Mesangial cell (primary cell): ENCODE results near the gene RFTN1. TPM values are rescaled to one million over a fixed set of nuclear protein-coding genes. Genes with fewer than 3 reads are reported as not detected.

ENCODE experiments used
- total RNA-seq: library from RNA; depleted of rRNA; stranded (reverse); fragments of >200 nt; gene quantifications from 2 replicates; pipeline ENCODE4 v1.2.3, GENCODE V29; 2015

The RFTN1 gene
- total RNA-seq = 74.0 and 96.8 TPM in 2 replicates

GRCh38 chr3:16513141-16514020 is at the start of gene RFTN1:
Gene RFTN1, minus strand, starts transcription at chr3:16513699. Its CDS starts 19,830 bp downstream, at chr3:16493869.

Other genes starting within 250 kb of the RFTN1 start
- 8.0 and 12.4 TPM in 2 replicates for gene DPH3, start 248.8 kb downstream of the RFTN1 start, total RNA-seq
- 8.8 and 9.8 TPM in 2 replicates for gene OXNAD1, start 248.5 kb downstream of the RFTN1 start, total RNA-seq
- gene DAZL, start 91.7 kb upstream of the RFTN1 start, total RNA-seq = not detected in 2 replicates